Endodermal cell (in vitro differentiated cells): ENCODE measurements around the gene FBXW7. TPM values are rescaled to one million over a fixed set of nuclear protein-coding genes. Genes with fewer than 3 reads are reported as not detected.

Source experiments
- DNase-seq: peaks from one replicate; pipeline ENCODE4 v3.0.0-alpha.2; 2017
- H3K27ac ChIP-seq: 2 replicates; pipeline ENCODE4 v1.5.1; 2013; ENCODE audit warnings: mild to moderate bottlenecking, low read depth, low read length, moderate library complexity
- H3K27me3 ChIP-seq: 2 replicates; pipeline ENCODE4 v1.6.1; 2013; ENCODE audit warnings: mild to moderate bottlenecking, low read length, moderate library complexity; ENCODE audit not compliant: insufficient read depth, control insufficient read depth, poor library complexity, severe bottlenecking
- H3K36me3 ChIP-seq: 2 replicates; pipeline ENCODE4 v1.7.0; 2013; ENCODE audit warnings: mild to moderate bottlenecking, low read length, moderate library complexity; ENCODE audit not compliant: control insufficient read depth, insufficient read depth
- H3K4me1 ChIP-seq: one replicate; pipeline ENCODE4 v1.7.0; 2013; ENCODE audit warnings: low read length; ENCODE audit not compliant: control insufficient read depth, insufficient read depth
- H3K4me3 ChIP-seq: 2 replicates; pipeline ENCODE4 v1.5.1; 2013; ENCODE audit warnings: mild to moderate bottlenecking, low read length, moderate library complexity
- H3K9ac ChIP-seq: 2 replicates; pipeline ENCODE4 v1.6.1; 2013; ENCODE audit warnings: mild to moderate bottlenecking, low read length, moderate library complexity; ENCODE audit not compliant: poor library complexity, severe bottlenecking; ENCODE audit errors: extremely low read depth
- H3K9me3 ChIP-seq: 2 replicates; pipeline ENCODE4 v1.6.1; 2013; ENCODE audit warnings: mild to moderate bottlenecking, low read length, moderate library complexity; ENCODE audit not compliant: control insufficient read depth
- H3K27ac Mint-ChIP-seq: 2 replicates; pipeline ENCODE4 v1.8.0; 2020; ENCODE audit warnings: mixed read lengths
- H3K27me3 Mint-ChIP-seq: 2 replicates; pipeline ENCODE4 v1.8.0; 2021; ENCODE audit warnings: mild to moderate bottlenecking, mixed read lengths; ENCODE audit not compliant: insufficient read depth
- H3K36me3 Mint-ChIP-seq: 2 replicates; pipeline ENCODE4 v1.8.0; 2020; ENCODE audit warnings: low read depth, mixed read lengths
- H3K4me1 Mint-ChIP-seq: 2 replicates; pipeline ENCODE4 v1.8.0; 2020; ENCODE audit warnings: mixed read lengths
- H3K4me3 Mint-ChIP-seq: 2 replicates; pipeline ENCODE4 v1.8.0; 2020; ENCODE audit warnings: mild to moderate bottlenecking, moderate library complexity, mixed read lengths
- H3K9me3 Mint-ChIP-seq: 2 replicates; pipeline ENCODE4 v1.8.0; 2020; ENCODE audit warnings: mild to moderate bottlenecking, mixed read lengths
- WGBS, 2 experiments: methylation state at CpG; one replicate each; pipeline versions ENCODE4 v1.1.5 to v1.1.7; 2013; ENCODE audit warnings: missing lambda C conversion rate in 2 of 2, mixed read lengths in 1 of 2; ENCODE audit not compliant: insufficient coverage in 1 of 2, insufficient read length in 1 of 2; 5-methylcytosine and 5-hydroxymethylcytosine counted together
- total RNA-seq, 2 donors: library from RNA; stranded (reverse); fragmentation: NEBNext Ultra II Directional in 1 of 2; extraction: Animal tissue kit (Norgen Biotek cat#: 25700) in 1 of 2; gene quantifications; 2 replicates in 1 of 2; 3 replicates in 1 of 2; pipeline ENCODE4 v1.2.1, GENCODE V29; 2021
- TF ChIP-seq, protein P1 (sequence below): fragments of 200-600 bp; sonication (generic); conservative IDR thresholded peaks from 2 replicates; pipeline ENCODE4 v1.5.0; 2021; ENCODE audit warnings: antibody characterized with exemption, mild to moderate bottlenecking

The FBXW7 gene
- total RNA-seq, 2 donors from 2014 or later: 34.3 to 34.4 TPM

DNA sequence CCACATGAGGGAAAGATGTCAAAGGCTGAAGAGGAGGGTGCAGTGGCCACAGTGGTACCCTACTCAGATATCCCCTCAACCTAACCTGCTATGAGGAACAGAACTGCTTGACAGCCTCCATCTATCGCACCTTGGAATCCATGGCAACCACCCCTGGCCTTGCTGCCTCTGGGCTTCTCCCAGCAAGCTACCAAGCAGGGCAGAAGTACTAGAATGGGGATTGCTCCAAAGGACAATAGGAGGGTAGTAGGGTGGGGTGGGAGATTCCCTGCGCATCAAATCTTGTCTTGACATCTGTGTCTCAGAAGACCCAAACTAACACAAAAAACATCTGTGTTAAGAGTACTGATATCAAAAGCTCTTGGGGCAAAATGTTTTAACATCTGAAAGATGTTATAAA, 118.2 kb downstream of the FBXW7 start:
- Mint-ChIP-seq H3K9me3 (no peaks in the 10 kb centered on the region), H3K36me3 (no peaks in the 10 kb centered on the region), H3K27ac (no peak overlapping the region), H3K27me3 (no peaks in the 10 kb centered on the region), H3K4me1 (peaks cover 7% of the 10 kb centered on the region), H3K4me3 (no peak overlapping the region)
- DNase-seq: peak; percentile 48
- H3K27ac ChIP-seq: no peak overlapping the region
- no peaks in the 10 kb centered on the region for H3K27me3 ChIP-seq
- H3K9ac ChIP-seq: no peak overlapping the region
- H3K9me3 ChIP-seq: no peaks in the 10 kb centered on the region
- TF ChIP-seq, protein P1, sequence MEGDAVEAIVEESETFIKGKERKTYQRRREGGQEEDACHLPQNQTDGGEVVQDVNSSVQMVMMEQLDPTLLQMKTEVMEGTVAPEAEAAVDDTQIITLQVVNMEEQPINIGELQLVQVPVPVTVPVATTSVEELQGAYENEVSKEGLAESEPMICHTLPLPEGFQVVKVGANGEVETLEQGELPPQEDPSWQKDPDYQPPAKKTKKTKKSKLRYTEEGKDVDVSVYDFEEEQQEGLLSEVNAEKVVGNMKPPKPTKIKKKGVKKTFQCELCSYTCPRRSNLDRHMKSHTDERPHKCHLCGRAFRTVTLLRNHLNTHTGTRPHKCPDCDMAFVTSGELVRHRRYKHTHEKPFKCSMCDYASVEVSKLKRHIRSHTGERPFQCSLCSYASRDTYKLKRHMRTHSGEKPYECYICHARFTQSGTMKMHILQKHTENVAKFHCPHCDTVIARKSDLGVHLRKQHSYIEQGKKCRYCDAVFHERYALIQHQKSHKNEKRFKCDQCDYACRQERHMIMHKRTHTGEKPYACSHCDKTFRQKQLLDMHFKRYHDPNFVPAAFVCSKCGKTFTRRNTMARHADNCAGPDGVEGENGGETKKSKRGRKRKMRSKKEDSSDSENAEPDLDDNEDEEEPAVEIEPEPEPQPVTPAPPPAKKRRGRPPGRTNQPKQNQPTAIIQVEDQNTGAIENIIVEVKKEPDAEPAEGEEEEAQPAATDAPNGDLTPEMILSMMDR: no peak
- no peak overlapping the region for H3K4me3 ChIP-seq
- H3K36me3 ChIP-seq: no peaks in the 10 kb centered on the region
- H3K4me1 ChIP-seq: no peaks in the 10 kb centered on the region
- 98% methylated on average over 2 of the region's 2 CpGs; no CpG with 5 or more reads in 1 of the 2 experiments for WGBS, 2 experiments

DNA sequence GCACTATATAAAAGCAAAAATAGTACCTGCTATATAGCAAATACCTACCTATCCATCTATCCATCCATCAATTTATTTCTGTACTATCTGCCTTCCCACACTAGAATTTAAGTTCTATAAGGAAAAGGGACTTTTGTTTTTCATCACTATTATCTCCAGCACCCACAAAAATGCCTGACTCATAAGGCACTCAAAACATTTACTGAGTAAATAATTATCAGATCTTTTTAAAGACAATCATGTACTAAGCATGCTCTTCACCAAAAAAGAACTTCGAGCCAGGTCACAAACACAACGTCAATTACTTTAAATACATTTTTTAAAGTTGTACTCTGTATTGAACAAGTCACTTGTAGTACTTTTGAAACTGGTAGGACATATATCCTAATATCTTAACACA, 119.9 kb downstream of the FBXW7 start:
- Histone ChIP-seq H3K4me1 (no peaks in the 10 kb centered on the region), H3K27ac (no peak overlapping the region), H3K4me3 (no peak overlapping the region), H3K36me3 (no peaks in the 10 kb centered on the region), H3K9me3 (no peaks in the 10 kb centered on the region), H3K27me3 (no peaks in the 10 kb centered on the region), H3K9ac (no peak overlapping the region)
- WGBS, 2 experiments: 95% methylated on average over 2 of the region's 2 CpGs; no CpG with 5 or more reads in 1 of the 2 experiments
- no peak overlapping the region for H3K4me3 Mint-ChIP-seq
- no peaks in the 10 kb centered on the region for H3K27me3 Mint-ChIP-seq
- no peaks in the 10 kb centered on the region for H3K36me3 Mint-ChIP-seq
- TF ChIP-seq, protein P1: no peak
- H3K27ac Mint-ChIP-seq: no peak overlapping the region
- no peak for DNase-seq
- no peaks in the 10 kb centered on the region for H3K9me3 Mint-ChIP-seq
- H3K4me1 Mint-ChIP-seq: peaks cover 7% of the 10 kb centered on the region

DNA sequence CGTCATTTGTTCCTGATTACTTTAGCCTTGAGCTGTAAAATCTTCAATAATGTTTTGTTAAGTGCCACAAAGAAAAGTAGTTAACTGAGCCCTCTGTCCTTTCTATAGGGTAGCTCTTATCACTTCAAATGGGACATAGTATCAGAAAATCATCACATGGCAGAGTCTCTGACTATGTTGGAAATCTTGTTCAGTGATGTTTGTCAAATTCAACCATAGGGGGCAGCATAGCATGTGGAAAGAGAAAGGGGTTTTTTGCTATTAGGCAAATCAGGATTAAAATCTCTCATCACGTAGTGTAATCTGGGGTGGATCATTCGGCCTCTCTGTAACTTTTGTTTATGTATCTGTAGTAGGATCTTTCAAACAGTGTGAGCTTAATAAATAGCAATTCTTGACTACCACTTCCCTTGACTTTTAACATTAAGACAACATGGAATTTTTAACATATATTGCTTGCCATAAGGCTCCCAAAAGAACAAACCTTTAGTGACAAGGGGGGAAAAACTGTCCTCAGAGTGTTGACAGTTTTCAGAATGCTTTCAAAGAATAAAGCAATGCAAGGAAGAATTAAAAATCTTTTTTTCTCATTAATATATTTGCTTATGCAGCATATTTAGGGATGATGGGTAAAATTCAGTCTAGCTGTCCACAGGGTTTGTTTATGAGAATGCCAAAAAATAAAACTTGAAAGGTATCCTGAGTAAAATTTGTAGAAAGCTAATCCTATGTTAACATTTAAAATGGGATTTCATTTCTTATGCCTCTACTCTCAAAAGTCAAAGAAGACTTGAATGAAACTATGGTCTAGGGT, 127.2 kb downstream of the FBXW7 start:
- 78 to 100% methylated on average over 1 to 3 of the region's 3 CpGs for WGBS, 2 experiments
- no peak overlapping the region for H3K9ac ChIP-seq
- TF ChIP-seq, protein P1: peak; percentile 88
- H3K4me3 ChIP-seq: no peak overlapping the region
- H3K27ac Mint-ChIP-seq: no peak overlapping the region
- no peaks in the 10 kb centered on the region for H3K27me3 ChIP-seq
- H3K4me3 Mint-ChIP-seq: no peak overlapping the region
- no peaks in the 10 kb centered on the region for H3K9me3 Mint-ChIP-seq
- no peaks in the 10 kb centered on the region for H3K36me3 ChIP-seq
- no peak for DNase-seq
- H3K36me3 Mint-ChIP-seq: no peaks in the 10 kb centered on the region
- no peaks in the 10 kb centered on the region for H3K27me3 Mint-ChIP-seq
- no peak overlapping the region for H3K27ac ChIP-seq
- no peaks in the 10 kb centered on the region for H3K4me1 ChIP-seq
- peaks cover 4% of the 10 kb centered on the region for H3K4me1 Mint-ChIP-seq
- no peaks in the 10 kb centered on the region for H3K9me3 ChIP-seq
